Measurements from ENCODE around the gene PTAFR. TPM values are rescaled to one million over a fixed set of nuclear protein-coding genes. Genes with fewer than 3 reads are reported as not detected.

PTAFR gene, protein sequence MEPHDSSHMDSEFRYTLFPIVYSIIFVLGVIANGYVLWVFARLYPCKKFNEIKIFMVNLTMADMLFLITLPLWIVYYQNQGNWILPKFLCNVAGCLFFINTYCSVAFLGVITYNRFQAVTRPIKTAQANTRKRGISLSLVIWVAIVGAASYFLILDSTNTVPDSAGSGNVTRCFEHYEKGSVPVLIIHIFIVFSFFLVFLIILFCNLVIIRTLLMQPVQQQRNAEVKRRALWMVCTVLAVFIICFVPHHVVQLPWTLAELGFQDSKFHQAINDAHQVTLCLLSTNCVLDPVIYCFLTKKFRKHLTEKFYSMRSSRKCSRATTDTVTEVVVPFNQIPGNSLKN
- total RNA-seq: 2.5 and 14.2 TPM in 2 replicates

DNA sequence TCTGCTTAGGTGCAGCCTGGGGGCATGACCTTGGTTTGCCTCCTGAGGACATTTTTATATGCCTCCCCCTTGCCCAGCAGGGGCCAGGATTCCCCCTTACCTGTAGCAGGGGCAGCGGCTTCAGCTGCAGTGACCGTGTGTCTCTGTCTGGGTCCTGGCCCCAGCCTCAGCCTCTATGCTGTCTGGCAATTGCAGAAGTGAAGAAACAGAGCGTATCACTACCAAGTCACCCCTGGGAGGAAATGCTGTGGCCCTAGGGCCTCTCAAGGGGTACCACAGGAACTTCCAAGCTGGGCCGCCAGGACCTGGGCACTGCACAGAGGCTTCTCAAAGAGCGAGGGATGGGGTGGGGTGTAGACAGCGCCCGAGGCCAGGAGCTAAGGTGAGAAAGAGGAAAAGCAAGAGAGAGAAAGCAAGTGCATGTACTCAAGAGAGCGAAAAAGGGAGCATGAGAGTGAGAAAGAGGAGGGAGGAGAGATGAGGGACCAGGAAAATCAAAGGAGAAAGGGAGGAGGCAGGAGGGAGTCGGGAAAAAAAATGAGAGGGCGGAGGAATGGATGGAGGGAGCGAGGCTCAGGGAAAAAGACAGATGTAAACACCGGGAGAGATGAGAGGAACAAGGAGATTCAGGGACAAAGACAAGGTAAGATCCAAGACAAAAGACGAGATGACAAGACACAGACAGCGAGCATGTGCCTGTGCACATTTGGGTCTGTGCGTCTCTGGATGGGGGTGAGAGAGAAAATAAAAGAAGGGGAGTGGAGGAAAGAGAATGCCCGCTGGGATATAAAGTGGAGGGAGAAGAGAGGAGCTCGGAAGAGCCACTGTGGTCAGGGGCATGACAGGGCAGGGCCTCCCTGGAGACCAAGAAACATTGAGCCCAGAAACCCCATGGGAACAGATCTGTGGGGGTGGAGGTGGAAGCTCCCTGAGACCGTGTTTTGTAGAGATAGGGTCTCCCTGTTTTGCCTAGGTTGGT is at the start of gene PTAFR:
Gene PTAFR (minus strand): TSS at position 199 of the 979 bp plus-strand sequence. CDS start 25,669 bp downstream, outside the sequence.
- no peak for DNase-seq (ENCODE audit: low read depth)

DNA sequence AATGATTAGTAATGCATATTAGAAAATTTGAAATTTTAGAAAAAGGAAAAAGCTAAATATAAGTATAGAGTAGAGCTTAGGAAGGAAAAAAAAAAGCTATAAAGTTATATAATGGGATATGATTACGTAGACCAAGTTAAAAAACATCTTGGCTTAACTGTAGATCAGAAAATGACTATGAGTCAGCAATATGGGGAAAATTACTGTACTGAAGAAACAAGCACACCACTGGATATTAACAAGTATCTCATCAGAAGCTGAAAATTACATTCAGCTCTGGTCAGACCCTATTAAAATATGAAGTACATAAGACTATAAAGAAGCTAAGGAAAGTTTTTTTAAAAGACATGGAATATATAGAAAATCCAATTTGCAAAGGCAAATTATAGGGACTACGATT is 36.8 kb upstream of the PTAFR start:
- DNase-seq (ENCODE audit: low read depth): no peak

DNA sequence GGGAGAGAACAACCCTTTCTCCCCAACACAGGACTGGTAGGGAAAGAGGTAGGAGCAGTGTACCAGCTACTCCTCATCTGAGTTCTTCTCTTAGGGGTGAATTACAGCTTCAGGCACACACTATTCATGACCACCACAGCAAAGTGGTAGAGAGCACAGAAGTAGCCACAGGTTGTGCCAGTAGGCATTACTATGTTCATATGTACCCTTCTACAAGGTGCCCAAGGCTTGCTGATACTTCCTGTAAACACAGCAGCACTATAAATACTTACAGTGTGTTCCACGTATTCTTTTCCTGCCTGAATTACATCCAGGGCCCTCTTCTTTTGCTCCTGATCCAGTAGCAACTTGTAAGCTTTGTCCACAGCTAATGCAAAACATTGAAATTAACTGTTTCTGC is 33.2 kb upstream of the PTAFR start:
- DNase-seq (ENCODE audit: low read depth): no peak

DNA sequence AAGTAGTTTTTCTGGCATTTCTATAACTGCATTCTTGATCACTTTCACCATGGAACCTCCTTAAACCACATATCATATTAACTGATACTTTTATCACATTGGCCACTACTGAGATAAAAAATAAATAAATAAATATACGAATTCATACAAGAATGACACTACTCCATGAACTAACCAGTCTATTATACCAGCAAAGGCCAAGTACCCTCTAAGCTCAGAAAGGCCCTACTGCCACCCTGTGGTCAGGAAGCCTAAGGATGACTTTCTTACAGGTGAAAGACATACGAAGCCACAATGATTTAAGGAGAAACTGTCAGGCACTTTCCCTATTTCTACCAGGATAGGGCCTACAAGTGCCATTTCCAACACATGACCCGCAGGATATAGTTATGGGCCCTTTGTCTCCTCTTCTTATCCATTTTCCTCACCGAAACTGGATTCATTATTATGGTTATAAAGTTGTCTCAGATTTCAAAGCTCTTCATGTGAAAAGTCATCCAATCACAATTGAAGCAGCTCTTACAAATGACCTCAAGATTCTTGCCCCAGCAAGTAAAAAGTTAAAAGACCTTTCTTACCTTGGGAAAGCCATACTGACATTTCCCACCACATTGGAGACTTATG is 32.4 kb upstream of the PTAFR start:
- DNase-seq (ENCODE audit: low read depth): peak; percentile 75

- DNase-seq (ENCODE audit: low read depth): no peak
Measured at GRCh38 chr1:28205243-28205642, 28.8 kb upstream of the PTAFR start.

DNA sequence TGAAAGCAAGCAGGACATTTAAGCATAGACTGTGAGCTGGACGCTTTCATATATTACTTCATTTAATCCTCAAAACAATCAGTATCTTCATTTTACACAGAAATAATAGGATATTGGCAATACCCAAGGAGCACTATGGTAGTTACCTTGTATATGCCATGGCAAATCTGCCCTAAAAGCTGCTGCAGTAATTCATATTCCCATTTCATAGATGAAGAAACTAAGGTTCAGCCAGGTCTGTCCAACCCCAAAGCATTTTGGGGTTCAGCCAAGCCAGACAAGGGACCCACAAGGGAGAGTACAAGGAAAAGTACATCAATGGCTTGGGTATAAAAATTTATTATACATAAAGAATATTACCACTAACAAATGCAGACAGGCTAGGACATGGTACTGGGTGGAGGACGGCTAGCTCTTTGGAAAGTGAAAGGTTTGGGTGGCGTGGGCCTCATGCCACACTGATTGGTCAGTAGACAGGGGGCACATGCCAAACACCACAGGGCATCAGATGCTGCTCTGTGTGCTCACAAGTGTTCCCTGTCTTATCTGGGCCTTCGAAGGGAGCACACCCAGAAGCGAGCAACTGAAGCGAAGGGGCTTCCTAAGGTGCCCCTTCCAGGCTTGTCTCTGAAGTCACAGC is 23.9 kb upstream of the PTAFR start:
- DNase-seq (ENCODE audit: low read depth): no peak

GRCh38 chr1:28199328-28200233 is 23.1 kb upstream of the PTAFR start:
- DNase-seq (ENCODE audit: low read depth): no peak

- DNase-seq (ENCODE audit: low read depth): no peak
Measured at GRCh38 chr1:28197682-28198415, 21.4 kb upstream of the PTAFR start.

- DNase-seq (ENCODE audit: low read depth): no peak
Measured at GRCh38 chr1:28196330-28196729, 19.8 kb upstream of the PTAFR start.

DNA sequence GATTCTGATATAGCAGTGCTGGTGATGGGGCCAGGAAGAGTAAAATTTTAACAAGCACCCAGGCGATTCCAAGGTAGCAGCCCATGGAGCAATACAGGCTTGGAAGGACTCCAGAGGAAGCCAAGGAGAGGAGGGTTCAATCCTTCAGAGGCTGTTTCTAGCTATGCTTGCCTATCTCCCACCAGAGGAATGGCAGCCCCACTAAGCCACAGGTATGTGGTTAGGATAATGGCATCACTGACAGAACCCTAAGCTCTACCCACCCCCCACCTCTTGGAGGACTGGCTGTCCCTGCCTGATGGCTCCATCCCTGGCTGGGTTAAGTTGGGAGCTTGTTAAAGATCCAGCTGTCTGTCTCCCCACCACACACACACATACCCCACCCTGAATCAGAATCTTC is 19.3 kb upstream of the PTAFR start:
- DNase-seq (ENCODE audit: low read depth): no peak

GRCh38 chr1:28194326-28195035 is 18.0 kb upstream of the PTAFR start:
- no peak for DNase-seq (ENCODE audit: low read depth)

DNA sequence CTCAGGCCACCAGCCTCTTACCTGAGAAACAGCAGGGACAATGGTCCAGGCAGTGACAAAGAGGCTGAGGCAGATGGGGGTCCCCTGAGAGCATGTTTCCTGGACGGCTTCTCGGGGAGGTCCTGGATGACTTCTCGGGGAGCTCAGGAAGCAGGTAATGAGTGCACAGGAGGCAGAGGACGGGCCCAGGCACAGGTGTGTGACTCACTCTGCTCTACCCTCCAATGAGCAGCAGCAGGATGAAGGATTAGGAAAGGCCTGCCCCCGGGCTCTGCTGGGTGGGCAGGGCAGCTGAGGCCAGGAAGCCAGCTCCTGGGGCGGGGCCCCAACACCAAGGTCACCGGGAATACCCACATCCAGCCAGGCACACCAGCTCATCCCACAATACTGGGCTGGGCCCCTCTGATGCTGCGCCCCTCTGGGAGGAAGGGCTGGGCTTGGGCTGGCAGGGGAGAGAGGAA is 17.2 kb upstream of the PTAFR start:
- DNase-seq (ENCODE audit: low read depth): peak; percentile 67

GRCh38 chr1:28190996-28191645 is 14.6 kb upstream of the PTAFR start:
- no peak for DNase-seq (ENCODE audit: low read depth)

DNA sequence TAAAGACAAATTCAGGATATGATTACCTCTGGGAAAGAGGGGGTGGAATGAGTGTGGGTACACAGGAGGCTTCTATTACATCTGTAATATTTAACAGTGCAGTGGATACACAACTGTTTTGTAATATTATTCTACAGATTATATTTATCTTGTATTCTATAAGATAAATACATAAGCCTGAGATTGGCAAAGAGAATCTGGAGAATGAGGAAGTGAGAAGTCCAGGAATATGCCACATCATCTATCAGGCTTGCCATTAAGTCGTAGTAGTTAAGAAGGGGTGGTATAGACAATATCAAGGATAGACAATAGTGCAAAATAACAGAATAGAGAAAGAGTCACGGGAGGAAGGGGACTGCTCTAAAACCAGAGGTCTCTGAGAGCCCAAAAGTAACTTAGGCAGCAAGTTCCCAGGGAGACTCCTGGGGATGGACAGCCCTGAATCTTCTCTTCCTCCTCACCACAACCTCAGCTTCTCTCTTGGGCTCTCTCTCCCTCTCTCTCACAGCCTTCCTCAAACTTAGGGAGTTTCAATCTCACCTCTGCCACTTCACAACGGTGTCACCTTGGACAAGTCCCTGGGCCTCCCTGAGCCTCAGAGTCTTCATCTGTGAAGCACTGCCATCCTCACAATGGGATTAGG is 14.0 kb upstream of the PTAFR start:
- DNase-seq (ENCODE audit: low read depth): no peak

GRCh38 chr1:28185071-28185470 is 8.6 kb upstream of the PTAFR start:
- DNase-seq (ENCODE audit: low read depth): no peak

DNA sequence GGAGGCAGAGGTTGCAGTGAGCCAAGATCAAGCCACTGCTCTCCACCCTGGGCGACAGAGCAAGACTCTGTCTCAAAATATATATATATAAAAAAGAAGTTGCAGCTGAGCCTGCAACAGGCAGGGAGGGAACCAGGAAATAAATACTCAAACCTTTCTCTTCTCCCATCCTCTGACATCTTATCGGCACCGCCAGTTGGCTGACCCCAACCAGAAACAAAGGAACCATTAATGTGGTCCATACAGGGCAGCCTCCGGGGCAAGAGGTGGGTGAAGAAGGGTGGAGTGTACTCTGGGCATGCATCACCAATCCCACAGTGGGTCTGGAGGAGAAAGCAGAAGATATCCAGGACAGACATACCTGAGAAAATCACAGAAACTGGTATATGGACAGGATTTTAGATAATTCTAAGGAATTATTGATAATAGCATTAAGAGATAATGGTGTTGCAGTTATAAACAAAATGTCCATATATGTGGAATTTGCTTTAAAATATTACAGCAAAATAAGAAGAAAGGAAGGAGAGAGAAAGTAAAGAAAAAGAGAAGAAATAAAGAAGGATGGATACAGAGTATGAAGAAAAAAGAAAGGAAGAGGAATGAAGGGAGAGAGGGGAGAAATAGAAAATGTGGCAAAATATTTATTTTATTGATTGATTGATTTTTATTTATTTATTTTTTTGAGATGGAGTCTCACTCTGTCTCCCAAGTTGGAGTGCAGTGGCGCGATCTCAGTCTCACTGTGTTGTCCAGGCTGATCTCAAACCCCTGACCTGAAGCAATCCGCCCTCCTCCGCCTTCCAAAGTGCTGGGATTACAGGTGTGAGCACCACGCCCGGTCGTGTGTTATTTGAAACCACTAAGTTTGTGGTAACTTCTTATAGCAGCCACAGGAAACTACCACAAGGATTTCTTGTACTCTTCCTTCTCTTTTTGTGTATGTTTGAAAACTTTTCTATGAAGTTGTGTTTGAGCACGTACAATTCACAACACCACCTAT is 4.1 kb upstream of the PTAFR start:
- no peak for DNase-seq (ENCODE audit: low read depth)
